Suprapubic skin (tissue), 4 donors: Measurements from ENCODE around the gene HEBP2.

Experiments used
- EP300 ChIP-seq: sonication (generic); formaldehyde crosslinking; IDR thresholded peaks from one replicate; pipeline ENCODE4 v1.6.1; 2017; ENCODE audit warnings: antibody characterized with exemption
- POLR2A ChIP-seq, 2 donors: fragments of 450-650 bp; IDR thresholded peaks; one replicate each; pipeline ENCODE4 v1.6.1; 2017; ENCODE audit warnings: antibody characterized with exemption in 2 of 2, mild to moderate bottlenecking in 2 of 2, moderate library complexity in 2 of 2
- POLR2AphosphoS5 ChIP-seq, 3 donors: sonication (generic); formaldehyde crosslinking; IDR thresholded peaks; one replicate each; pipeline ENCODE4 v1.6.1; 2017; ENCODE audit warnings: antibody characterized with exemption in 3 of 3
- TF ChIP-seq, protein P1 (sequence below), 2 donors: fragments of 200-600 bp in 1 of 2; fragments of 450-650 bp in 1 of 2; sonication (generic) in 1 of 2; IDR thresholded peaks; one replicate each; pipeline ENCODE4 v1.5.1; 2016 to 2019; ENCODE audit warnings: antibody characterized with exemption in 2 of 2, mild to moderate bottlenecking in 1 of 2, moderate library complexity in 1 of 2

DNA sequence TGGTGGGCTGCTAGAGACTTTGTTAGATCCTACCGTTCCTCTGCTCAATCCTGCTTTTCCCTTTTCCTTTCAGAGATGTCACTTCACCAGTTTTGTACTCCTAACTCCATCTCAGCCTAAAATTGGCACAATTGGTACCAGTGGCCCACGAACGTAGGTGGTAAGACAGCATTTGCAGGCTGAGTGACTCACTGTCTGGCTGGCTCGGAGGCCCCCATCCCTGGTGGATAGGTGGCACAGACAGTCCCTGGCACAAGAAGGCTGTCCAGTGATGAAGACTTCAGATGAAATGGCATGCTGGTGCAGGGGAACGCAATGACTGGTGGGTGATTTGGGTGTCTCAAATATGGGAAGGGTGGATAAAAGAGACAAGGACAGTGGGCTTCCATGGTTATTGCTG is 11.1 kb downstream of the HEBP2 start:
- TF ChIP-seq, protein P1, sequence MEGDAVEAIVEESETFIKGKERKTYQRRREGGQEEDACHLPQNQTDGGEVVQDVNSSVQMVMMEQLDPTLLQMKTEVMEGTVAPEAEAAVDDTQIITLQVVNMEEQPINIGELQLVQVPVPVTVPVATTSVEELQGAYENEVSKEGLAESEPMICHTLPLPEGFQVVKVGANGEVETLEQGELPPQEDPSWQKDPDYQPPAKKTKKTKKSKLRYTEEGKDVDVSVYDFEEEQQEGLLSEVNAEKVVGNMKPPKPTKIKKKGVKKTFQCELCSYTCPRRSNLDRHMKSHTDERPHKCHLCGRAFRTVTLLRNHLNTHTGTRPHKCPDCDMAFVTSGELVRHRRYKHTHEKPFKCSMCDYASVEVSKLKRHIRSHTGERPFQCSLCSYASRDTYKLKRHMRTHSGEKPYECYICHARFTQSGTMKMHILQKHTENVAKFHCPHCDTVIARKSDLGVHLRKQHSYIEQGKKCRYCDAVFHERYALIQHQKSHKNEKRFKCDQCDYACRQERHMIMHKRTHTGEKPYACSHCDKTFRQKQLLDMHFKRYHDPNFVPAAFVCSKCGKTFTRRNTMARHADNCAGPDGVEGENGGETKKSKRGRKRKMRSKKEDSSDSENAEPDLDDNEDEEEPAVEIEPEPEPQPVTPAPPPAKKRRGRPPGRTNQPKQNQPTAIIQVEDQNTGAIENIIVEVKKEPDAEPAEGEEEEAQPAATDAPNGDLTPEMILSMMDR (IDR thresholded peaks at IDR 0.05): no peak
- TF ChIP-seq POLR2A (IDR thresholded peaks at IDR 0.05) (no peak), EP300 (no peak), POLR2AphosphoS5 (IDR thresholded peaks at IDR 0.05) (no peak)
